Inflammatory macrophage (primary cell): ENCODE results near the gene OR8G1.

ENCODE experiments used
- DNase-seq, 2 donors: peaks; one replicate each; pipeline ENCODE4 v3.0.0-alpha.2; 2020 to 2022
- total RNA-seq, 18 experiments: gene quantifications; one replicate each; lab custom pipeline; 2026; ENCODE audit warnings: mixed read lengths in 6 of 18, inconsistent platforms in 2 of 18; lab: John Stamatoyannopoulos, UW

The OR8G1 gene, protein sequence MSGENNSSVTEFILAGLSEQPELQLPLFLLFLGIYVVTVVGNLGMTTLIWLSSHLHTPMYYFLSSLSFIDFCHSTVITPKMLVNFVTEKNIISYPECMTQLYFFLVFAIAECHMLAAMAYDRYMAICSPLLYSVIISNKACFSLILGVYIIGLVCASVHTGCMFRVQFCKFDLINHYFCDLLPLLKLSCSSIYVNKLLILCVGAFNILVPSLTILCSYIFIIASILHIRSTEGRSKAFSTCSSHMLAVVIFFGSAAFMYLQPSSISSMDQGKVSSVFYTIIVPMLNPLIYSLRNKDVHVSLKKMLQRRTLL
- 0 to 0.16 (median 0) reads per million in 18 experiments for total RNA-seq

- no peak for DNase-seq
These were observed at the start of gene OR8G1 for GRCh38 chr11:124240621-124241397. Gene OR8G1 (plus strand): TSS chr11:124241095. CDS start chr11:124249676, 8,581 bp downstream.

DNA sequence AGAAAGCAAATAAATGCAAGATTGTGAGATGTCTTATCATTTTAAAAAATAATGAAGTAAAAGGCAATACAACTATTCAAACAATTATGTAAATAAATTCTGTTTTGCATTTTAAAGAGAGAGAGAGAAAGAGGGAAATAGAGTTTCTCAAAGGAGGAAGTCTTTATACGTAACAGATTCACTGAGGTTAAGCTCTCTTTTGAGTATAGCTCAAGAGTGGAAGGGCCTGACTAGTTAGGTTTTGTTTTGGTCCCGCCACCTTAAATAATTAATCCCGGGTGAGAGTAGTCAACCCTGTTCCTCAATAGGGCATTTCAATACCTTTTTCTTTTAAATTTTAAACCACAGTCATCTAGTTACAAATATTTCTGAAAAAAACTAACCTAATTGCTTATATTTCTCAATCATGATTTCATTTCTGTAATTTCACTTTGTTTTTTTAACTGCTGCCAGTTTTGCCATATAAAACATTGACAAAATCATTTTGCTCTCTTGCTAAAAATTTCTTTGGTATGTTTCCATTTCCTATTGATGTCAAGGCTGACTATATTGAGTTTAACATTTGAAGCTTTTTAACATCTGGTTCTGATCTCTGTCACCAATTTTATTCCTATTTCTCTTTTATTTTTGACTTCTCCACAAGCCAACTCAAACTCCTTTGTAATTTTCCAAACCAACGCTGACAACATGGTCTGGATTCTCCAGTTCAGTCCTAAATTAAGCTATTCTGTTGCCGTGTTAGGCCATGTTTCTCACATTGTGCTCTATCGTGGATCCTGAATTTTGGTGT is 47.5 kb upstream of the OR8G1 start:
- DNase-seq, result peak; percentile 16 to 42

DNA sequence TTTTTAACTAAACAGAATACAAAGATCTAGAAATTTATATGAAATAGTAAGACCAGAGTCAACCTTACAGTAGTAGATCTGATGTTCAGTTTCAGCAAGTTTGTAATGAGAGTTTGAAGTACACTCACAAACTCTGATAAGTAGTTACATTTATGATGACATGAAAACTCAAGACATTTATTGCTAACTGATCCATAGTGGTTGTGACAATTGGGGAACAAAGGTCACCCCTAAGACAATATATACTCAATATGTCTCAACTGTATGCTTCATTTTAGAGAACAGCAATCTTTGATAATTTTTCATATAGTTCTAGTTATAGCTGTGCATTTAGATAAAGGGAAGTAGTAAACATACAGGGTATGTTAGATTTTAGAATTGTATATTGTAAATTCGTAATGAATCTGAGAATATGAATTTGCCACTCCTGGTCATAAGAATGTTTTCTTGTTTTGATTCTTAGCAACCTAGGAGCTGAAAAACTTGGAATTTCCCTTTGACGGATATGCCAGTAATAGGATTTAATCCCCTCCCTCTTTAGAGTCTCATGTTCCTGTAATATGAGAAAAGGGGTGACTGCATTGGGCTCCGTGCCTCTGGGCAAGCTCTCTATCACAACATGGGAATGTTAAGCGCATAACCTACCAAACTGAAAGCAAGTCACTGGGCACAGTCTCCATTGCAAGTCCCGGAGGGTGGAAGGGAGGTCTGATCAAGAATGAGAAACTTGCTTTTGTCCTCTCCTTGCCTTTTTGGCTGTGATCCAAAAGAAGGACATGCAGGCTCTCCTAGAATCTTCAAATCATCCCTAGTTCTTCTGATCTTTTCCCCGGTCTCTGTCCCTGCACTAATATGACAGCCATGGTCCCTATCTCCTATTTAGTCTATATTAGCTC is 46.4 kb upstream of the OR8G1 start:
- DNase-seq, result no peak

GRCh38 chr11:124195189-124195734 is 45.6 kb upstream of the OR8G1 start:
- DNase-seq, result peak; percentile 66 to 67

DNA sequence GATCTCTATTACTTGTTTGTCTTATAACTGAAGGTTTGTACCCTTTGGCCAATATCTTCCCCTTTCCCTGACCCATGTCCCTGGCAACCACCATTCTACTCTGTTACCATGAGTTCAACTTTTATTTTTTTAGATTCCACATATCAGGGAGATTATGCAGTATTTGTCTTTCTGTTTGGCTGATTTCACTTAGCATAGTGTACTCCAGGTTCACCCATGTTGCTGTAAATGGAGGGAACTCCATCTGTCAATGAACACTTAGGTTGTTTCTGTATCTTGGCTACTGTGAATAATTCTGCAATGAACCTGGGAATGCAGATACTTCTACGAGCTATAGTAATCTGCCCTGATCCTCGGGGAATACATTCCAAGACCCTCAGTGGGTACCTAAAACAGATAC is 42.9 kb upstream of the OR8G1 start:
- DNase-seq, result no peak

GRCh38 chr11:124198897-124199296 is 42.0 kb upstream of the OR8G1 start:
- DNase-seq, result no peak

DNA sequence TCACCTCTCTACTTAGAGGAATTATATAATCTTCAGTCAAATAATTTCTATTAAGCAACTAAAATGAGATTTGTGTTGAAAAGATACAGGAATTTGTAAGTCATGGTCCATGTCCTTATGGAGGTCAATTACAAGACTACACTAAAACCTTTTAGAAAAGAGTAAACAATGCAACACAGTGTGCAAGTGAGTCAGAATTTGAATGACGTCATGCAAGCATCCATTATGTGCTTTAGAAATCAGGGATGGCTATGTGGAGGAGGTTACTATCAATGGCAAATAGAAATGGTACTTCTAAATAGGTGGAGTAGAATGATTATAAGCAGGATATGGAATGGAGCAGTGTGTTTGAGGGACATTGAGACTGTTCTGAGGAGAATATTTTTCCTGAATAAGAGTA is 41.2 kb upstream of the OR8G1 start:
- DNase-seq, result peak in 1 of 2 donors; percentile 28

- no peak for DNase-seq
These were observed 40.2 kb upstream of the OR8G1 start for GRCh38 chr11:124200671-124201070.

- no peak for DNase-seq
These were observed 37.9 kb upstream of the OR8G1 start for GRCh38 chr11:124202951-124203350.

DNA sequence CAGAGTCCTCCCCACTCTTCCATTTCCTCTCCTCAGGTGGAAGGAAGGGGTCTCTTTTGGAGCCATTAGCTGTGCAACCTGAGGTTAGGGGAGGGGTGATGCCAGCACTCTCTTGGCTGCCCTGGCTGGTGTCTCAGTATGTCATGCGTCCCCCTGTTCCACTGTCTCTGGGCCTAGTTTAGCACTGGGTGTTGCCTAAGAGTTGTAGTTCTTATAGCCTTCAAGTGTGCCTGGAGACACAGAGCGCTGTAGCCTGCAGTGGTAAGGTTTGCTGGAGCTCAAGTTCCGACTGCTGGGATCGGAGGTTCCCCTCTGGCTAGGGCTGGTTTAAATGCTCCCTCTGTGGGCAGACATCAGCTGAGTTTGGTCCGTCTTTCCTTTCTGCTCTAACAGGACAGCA is 36.9 kb upstream of the OR8G1 start:
- DNase-seq, result no peak

DNA sequence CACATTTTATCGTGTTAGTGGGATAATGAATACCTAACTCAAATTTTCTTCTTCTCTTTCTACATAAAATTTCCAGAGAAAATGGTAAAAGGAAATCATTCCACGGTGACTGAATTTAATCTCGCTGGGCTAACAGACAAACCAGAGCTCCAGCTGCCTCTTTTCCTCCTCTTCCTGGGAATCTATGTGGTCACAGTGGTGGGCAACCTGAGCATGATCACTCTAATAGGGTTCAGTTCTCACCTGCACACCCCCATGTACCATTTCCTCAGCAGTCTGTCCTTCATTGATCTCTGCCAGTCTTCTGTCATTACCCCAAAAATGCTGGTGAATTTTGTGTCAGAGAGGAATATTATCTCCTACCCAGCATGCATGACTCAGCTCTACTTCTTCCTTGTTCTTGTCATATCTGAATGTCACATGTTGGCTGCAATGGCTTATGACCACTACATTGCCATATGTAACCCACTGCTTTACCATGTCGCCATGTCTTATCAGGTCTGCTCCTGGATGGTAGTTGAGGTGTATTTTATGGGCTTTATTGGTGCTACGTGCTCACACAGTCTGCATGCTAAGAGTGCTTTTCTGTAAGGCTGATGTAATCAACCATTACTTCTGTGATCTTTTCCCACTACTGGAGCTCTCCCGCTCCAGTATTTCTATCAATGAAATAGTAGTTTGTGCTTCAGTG is 33.6 kb upstream of the OR8G1 start:
- DNase-seq, result peak; percentile 42 to 60

GRCh38 chr11:124209824-124210357 is 31.0 kb upstream of the OR8G1 start:
- DNase-seq, result no peak

DNA sequence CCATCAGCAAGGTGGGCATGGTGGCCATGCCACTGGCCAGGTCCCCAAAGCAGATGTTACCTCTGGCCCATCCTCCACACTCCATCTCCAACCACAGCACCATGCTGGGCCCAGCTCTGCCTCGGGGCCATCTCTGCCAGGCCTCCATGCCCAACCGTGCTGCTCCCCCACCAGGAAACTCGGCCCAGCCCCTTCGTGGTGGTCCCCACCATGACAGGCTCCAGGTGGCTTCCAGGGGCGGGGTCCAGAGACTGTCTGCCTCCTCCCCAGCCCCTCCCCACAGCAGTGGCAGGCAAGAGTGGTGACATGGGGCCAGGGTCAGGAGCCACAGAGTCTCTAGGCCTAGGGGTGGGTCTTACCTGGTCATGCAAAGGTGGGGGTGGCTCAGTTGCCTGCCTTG is 30.5 kb upstream of the OR8G1 start:
- DNase-seq, result no peak

DNA sequence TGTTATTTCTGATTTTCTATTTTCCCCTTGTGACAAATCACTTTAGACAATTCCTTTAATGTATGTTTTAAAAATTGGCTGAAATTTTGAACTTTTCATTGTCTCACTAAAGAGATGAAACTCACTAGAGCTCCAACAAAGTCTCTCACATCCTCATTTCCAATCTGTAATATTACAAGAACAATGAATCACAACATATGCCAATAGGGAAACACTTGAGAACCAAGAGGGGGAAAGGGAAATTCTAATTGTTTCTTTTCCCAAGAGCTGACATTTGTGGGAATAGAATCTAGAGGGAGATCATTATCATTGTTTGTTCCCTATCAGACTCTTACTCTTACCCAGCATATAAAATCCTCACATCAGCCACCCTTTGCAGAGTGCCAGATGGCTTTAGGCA is 29.6 kb upstream of the OR8G1 start:
- no peak for DNase-seq

DNA sequence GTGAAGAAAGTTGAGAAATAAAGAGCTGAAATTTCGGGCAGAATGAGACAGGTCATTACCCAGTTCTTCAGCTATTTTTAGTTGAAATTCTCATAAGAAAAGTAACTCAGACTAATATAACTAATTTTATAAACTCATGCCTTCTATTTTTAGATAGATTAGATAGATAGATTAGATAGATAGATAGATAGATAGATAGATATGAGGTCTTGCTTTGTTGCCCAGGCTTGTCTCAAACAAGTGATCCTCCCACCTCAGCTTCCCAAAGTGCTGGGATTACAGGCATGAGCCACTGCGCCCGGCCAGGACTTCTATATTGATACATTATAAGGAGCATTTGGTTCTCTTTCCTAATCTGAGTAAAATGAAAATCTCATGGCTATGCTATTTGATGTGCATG is 26.9 kb upstream of the OR8G1 start:
- no peak for DNase-seq

DNA sequence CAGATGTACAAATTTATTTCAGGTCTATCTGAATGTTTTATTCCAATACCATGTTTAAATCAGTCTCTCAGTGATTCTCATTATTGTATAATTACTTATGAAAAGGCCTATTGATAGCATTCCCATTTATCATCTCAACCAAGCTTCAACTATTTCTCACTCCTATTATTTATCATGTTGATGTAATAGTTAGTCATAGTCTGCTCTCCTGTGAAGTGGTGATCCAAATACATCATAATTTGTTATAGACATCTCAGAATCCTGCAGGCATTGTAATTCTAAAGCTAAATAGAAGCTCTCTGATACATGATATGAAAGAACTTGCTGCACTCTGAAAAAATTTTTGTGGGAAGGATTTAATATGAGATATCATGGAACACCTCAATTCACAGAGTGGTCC is 21.8 kb upstream of the OR8G1 start:
- DNase-seq, result no peak

- no peak for DNase-seq
These were observed 18.5 kb upstream of the OR8G1 start for GRCh38 chr11:124222407-124222806.

DNA sequence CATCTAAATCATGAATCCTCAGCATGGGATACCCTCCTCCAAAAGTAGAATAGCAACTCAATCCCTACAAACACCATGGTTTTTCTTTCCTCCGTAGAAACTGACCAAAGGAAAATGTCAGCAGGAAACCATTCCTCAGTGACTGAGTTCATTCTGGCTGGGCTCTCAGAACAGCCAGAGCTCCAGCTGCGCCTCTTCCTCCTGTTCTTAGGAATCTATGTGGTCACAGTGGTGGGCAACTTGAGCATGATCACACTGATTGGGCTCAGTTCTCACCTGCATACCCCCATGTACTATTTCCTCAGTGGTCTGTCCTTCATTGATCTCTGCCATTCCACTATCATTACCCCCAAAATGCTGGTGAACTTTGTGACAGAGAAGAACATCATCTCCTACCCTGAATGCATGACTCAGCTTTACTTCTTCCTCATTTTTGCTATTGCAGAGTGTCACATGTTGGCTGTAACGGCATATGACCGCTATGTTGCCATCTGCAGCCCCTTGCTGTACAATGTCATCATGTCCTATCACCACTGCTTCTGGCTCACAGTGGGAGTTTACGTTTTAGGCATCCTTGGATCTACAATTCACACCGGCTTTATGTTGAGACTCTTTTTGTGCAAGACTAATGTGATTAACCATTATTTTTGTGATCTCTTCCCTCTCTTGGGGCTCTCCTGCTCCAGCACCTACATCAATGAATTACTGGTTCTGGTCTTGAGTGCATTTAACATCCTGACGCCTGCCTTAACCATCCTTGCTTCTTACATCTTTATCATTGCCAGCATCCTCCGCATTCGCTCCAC is 16.1 kb upstream of the OR8G1 start:
- DNase-seq, result peak; percentile 89 to 90

DNA sequence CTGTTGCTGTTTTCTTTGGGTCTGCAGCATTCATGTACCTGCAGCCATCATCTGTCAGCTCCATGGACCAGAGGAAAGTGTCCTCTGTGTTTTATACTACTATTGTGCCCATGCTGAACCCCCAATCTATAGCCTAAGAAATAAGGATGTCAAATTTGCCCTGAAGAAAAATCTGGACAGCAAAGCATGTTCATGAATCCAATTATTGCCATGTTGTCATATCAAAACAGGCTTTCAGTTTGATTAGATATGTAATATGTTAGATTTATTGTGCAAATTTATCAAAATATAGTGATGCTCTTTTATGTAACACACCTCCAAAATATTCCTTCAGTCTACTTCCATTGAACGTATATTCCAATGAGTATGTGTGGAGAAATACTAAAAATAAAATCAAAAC is 15.4 kb upstream of the OR8G1 start:
- no peak for DNase-seq

- no peak for DNase-seq
These were observed 7.5 kb upstream of the OR8G1 start for GRCh38 chr11:124233376-124233775.
